Lung (tissue), 13 donors: Measurements from ENCODE around the gene TAF11L11. TPM values are rescaled to one million over a fixed set of nuclear protein-coding genes. Genes with fewer than 3 reads are reported as not detected.
"Not testable (repeated sequence)": the region's sequence is repeated elsewhere in the genome, so short reads cannot be mapped to it uniquely, and the experiment has no call there.

Source experiments
- ATAC-seq: fragments of 200-7000 bp; cut with Tn5 transposase; one replicate; pipeline ENCODE4 v1.9.1; 2020; ENCODE audit warnings: moderate number of reproducible peaks; ENCODE audit not compliant: insufficient read depth, low FRiP score
- DNase-seq, 3 donors: peaks; one replicate each; pipeline ENCODE4 v3.0.0-alpha.2; 2013 to 2017
- H3K27ac ChIP-seq, 2 donors: one replicate each; pipeline ENCODE4 v1.5.1; 2013; ENCODE audit warnings: mild to moderate bottlenecking in 2 of 2, moderate library complexity in 2 of 2, control low read depth in 1 of 2, inconsistent platforms in 1 of 2, low read depth in 1 of 2, low read length in 1 of 2
- H3K27me3 ChIP-seq, 3 donors: one replicate each; pipeline ENCODE4 v1.5.1; 2013; ENCODE audit warnings: low read length in 2 of 3; ENCODE audit not compliant: control insufficient read depth in 3 of 3, insufficient read depth in 3 of 3
- H3K36me3 ChIP-seq, 4 donors: one replicate each; pipeline ENCODE4 v1.5.1; 2013; ENCODE audit warnings: low read length in 4 of 4, mild to moderate bottlenecking in 1 of 4, moderate library complexity in 1 of 4; ENCODE audit not compliant: control insufficient read depth in 4 of 4, insufficient read depth in 4 of 4
- H3K4me1 ChIP-seq, 5 donors: one replicate each; pipeline ENCODE4 v1.5.1; 2013; ENCODE audit warnings: low read length in 5 of 5, mild to moderate bottlenecking in 2 of 5, moderate library complexity in 1 of 5; ENCODE audit not compliant: control insufficient read depth in 5 of 5, insufficient read depth in 5 of 5
- H3K4me3 ChIP-seq: one replicate; pipeline ENCODE4 v1.5.1; 2013; ENCODE audit warnings: mild to moderate bottlenecking, control low read depth, moderate library complexity
- H3K9ac ChIP-seq, 2 donors: one replicate each; pipeline ENCODE4 v1.5.1; 2013; ENCODE audit warnings: low read length in 2 of 2, control low read depth in 1 of 2; ENCODE audit not compliant: insufficient read depth in 1 of 2
- H3K9me3 ChIP-seq, 4 donors: one replicate each; pipeline ENCODE4 v1.5.1; 2013; ENCODE audit warnings: low read length in 3 of 4, mild to moderate bottlenecking in 1 of 4, moderate library complexity in 1 of 4; ENCODE audit not compliant: control insufficient read depth in 4 of 4, insufficient read depth in 3 of 4
- WGBS, 2 donors: extraction: QIAGEN DNeasy Blood & Tissue Kit; methylation state at CpG; one replicate each; pipeline ENCODE4 v1.1.7; 2013; 5-methylcytosine and 5-hydroxymethylcytosine counted together
- polyA plus RNA-seq, 2 donors: library from polyadenylated mRNA; stranded (reverse); fragments of 200-250 nt; gene quantifications; one replicate each; pipeline ENCODE4 v1.2.1, GENCODE V29; 2013
- small RNA-seq: library from RNA; depleted of rRNA; stranded (forward); fragments of <200 nt; gene quantifications from one replicate; pipeline ENCODE3, GENCODE V24; 2014; ENCODE audit warnings: low replicate concordance
- total RNA-seq, 2 donors: library from RNA; depleted of rRNA in 1 of 2; stranded (reverse); fragments of >200 nt in 1 of 2; gene quantifications; one replicate each; pipeline ENCODE4 v1.2.1, GENCODE V29; 2014 to 2021
- TF ChIP-seq, protein P1 (sequence below): IDR thresholded peaks from 2 replicates; pipeline ENCODE4 v1.5.1; 2012; ENCODE audit warnings: mild to moderate bottlenecking; ENCODE audit errors: control extremely low read depth, extremely low read depth
- donor health status: control.
- donor health status: control.
- donor health status: Bipolar disorder and iron deficiency.
- donor health status: healthy.
- donor health status: DM: yes; HTN: yes; CAD: no.

The TAF11L11 gene
- total and polyA plus RNA-seq, 4 donors = not detected

DNA sequence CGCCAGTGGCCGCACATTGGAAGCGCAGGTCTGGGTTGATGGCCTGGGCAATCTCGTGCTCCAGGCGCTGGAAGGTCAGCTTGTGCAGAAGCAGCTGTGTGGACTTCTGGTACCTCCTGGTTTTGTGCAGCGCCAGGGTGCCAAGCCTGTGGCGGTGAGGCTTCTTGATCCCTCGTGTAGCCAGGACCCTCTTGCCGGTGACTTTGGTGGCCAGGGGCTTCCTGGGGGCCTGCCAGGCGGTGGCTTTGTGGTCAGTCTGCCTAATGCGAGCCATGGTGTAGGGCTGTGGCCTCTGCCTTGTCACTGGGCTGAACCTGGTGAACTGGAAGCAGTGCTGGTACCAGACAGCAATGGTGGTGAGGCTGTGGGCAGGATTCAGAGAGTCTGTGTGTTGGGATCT lies 21.7 kb downstream of the TAF11L11 start:
- DNase-seq (no peak), ATAC-seq (no peak)
- no peaks in the 10 kb centered on the region for H3K9me3 ChIP-seq
- no peak overlapping the region for H3K9ac ChIP-seq
- no peak overlapping the region for H3K27ac ChIP-seq
- H3K4me3 ChIP-seq = no peak overlapping the region
- H3K27me3 ChIP-seq = no peaks in the 10 kb centered on the region
- TF ChIP-seq, protein P1, sequence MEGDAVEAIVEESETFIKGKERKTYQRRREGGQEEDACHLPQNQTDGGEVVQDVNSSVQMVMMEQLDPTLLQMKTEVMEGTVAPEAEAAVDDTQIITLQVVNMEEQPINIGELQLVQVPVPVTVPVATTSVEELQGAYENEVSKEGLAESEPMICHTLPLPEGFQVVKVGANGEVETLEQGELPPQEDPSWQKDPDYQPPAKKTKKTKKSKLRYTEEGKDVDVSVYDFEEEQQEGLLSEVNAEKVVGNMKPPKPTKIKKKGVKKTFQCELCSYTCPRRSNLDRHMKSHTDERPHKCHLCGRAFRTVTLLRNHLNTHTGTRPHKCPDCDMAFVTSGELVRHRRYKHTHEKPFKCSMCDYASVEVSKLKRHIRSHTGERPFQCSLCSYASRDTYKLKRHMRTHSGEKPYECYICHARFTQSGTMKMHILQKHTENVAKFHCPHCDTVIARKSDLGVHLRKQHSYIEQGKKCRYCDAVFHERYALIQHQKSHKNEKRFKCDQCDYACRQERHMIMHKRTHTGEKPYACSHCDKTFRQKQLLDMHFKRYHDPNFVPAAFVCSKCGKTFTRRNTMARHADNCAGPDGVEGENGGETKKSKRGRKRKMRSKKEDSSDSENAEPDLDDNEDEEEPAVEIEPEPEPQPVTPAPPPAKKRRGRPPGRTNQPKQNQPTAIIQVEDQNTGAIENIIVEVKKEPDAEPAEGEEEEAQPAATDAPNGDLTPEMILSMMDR = no peak
- no peaks in the 10 kb centered on the region for H3K36me3 ChIP-seq
- WGBS, 2 donors = 94 to 97% methylated on average over 11 of the region's 11 CpGs
- H3K4me1 ChIP-seq = no peaks in the 10 kb centered on the region

DNA sequence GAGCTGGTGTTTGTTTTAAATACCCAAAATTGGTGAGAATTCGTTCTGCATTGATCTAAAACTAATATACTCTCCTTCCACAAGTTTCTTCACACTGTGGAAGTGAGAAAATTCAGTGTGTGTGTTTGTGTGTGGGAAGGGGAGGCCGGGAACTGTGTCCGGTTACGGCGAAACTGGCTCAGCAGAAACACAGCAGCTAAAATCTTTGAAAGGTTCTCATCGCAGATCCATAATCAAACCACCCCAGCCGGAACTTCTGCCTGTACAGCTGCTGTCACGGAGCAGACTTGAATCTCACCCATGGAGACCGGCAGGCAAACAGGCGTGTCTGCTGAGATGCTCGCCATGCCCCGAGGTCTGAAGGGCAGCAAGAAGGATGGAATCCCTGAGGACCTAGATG lies 27.8 kb downstream of the TAF11L11 start, which contains the start of gene TAF11L13:
TSS of gene TAF11L13 (plus strand) at position 301 of the 400 bp plus-strand sequence.
- not testable (repeated sequence) for ATAC-seq, H3K27ac ChIP-seq, H3K9ac ChIP-seq, H3K4me1 ChIP-seq, H3K4me3 ChIP-seq, H3K9me3 ChIP-seq, H3K36me3 ChIP-seq, H3K27me3 ChIP-seq, DNase-seq
- WGBS, 2 donors = 78 to 82% methylated on average over 8 to 9 of the region's 12 CpGs

DNA sequence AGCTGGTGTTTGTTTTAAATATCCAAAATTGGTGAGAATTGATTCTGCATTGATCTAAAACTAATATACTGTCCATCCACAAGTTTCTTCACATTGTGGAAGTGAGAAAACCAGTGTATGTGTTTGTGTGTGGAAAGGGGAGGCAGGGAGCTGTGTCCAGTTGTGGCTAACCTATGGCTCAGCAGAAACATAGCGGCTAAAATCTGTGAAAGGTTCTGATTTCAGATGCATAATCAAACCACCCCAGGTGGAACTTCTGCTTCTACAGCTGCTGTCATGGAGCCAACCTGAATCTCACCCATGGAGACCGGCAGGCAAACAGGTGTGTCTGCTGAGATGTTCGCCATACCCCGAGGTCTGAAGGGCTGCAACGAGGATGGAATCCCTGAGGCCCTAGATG lies 30.2 kb downstream of the TAF11L11 start, which contains the start of gene TAF11L14:
TSS of gene TAF11L14 (plus strand) at position 301 of the 400 bp plus-strand sequence.
- H3K9me3 ChIP-seq = no peaks in the 10 kb centered on the region
- 88 to 91% methylated on average over 5 of the region's 5 CpGs for WGBS, 2 donors
- no peak for DNase-seq
- H3K27me3 ChIP-seq = no peaks in the 10 kb centered on the region
- H3K36me3 ChIP-seq = no peaks in the 10 kb centered on the region
- H3K9ac ChIP-seq = no peak within 1 kb of the TSS
- H3K4me1 ChIP-seq = no peaks in the 10 kb centered on the region
- no peak within 1 kb of the TSS for H3K4me3 ChIP-seq
- no peak within 1 kb of the TSS for H3K27ac ChIP-seq
- TF ChIP-seq, protein P1 = no peak
- ATAC-seq = no peak

DNA sequence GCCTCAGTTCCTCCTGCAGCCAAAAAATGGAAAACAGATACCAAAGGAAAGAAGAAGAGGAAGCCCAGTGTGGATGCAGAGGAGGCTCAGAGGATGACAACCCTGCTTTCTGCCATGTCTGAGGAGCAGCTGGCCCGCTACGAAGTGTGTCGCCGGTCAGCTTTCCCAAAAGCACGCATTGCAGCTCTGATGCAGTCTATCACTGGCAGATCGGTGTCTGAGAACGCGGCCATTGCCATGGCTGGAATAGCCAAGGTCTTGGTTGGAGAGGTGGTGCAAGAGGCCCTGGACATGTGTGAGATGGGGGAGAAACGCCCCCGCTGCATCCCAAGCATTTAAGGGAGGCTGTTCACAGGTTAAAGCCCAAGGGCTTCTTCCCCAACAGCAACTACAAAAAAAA lies 45.2 kb downstream of the TAF11L11 start:
- WGBS, 2 donors = 92 to 93% methylated on average over 10 of the region's 10 CpGs
- not testable (repeated sequence) for H3K4me1 ChIP-seq, H3K27ac ChIP-seq, DNase-seq, H3K27me3 ChIP-seq, ATAC-seq, H3K4me3 ChIP-seq, H3K36me3 ChIP-seq, H3K9me3 ChIP-seq, H3K9ac ChIP-seq

DNA sequence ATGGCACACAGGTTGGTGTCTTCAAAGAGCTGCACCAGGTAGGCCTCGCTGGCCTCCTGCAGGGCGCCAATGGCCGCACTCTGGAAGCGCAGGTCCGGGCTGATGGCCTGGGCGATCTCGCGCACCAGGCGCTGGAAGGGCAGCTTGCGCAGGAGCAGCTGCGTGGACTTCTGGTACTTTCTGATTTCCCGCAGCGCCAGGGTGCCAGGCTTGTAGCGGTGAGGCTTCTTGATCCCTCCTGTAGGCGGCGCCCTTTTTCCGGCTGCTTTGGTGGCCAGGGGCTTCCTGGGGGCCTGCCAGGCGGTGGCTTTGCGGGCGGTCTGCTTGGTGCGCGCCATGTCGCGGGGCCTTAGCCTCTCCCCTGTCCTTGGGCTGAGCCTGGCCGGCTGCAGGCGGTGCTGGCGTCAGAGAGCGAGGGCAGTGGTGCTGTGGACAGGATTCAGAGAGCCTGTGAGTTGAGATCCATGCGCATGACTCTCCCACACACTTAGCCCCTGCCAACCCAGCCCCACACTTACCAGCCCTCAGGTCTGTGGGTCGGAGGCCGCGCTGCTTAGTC lies 51.3 kb downstream of the TAF11L11 start:
- H3K4me1 ChIP-seq, H3K9ac ChIP-seq, H3K4me3 ChIP-seq, H3K36me3 ChIP-seq, H3K9me3 ChIP-seq, DNase-seq, H3K27ac ChIP-seq, H3K27me3 ChIP-seq, ATAC-seq: not testable (repeated sequence)
- WGBS, 2 donors = 96 to 99% methylated on average over 21 to 32 of the region's 32 CpGs

Small RNA genes within 50 kb of the gene (small RNA-seq; reads per million reads assigned to genes)
- gene AC233724.1 = not detected
- not detected for gene AC233724.2
- gene AC233724.3 = not detected
- not detected for gene AC233724.4
- not detected for gene AC233724.6
- gene AC233724.7 = not detected

Other genes starting within 250 kb of the TAF11L11 start
- not detected for gene TAF11L2, start 106.0 kb upstream of the TAF11L11 start, total RNA-seq
- gene TAF11L2, start 106.0 kb upstream of the TAF11L11 start, polyA plus RNA-seq = under 1 TPM in 1 of 2 donors, not detected in 1; 0.29 TPM
- gene TAF11L3, start 85.8 kb upstream of the TAF11L11 start, total RNA-seq = not detected
- gene TAF11L3, start 85.8 kb upstream of the TAF11L11 start, polyA plus RNA-seq = not detected
- not detected for gene TAF11L4, start 82.4 kb upstream of the TAF11L11 start, total RNA-seq
- not detected for gene TAF11L4, start 82.4 kb upstream of the TAF11L11 start, polyA plus RNA-seq
- not detected for gene TAF11L5, start 78.9 kb upstream of the TAF11L11 start, total RNA-seq
- gene TAF11L5, start 78.9 kb upstream of the TAF11L11 start, polyA plus RNA-seq = not detected
- not detected for gene TAF11L6, start 75.5 kb upstream of the TAF11L11 start, total RNA-seq
- gene TAF11L6, start 75.5 kb upstream of the TAF11L11 start, polyA plus RNA-seq = not detected
- gene TAF11L7, start 18.4 kb upstream of the TAF11L11 start, total RNA-seq = not detected
- gene TAF11L7, start 18.4 kb upstream of the TAF11L11 start, polyA plus RNA-seq = not detected
- not detected for gene TAF11L8, start 13.2 kb upstream of the TAF11L11 start, total RNA-seq
- not detected for gene TAF11L8, start 13.2 kb upstream of the TAF11L11 start, polyA plus RNA-seq
- gene TAF11L9, start 9.8 kb upstream of the TAF11L11 start, total RNA-seq = not detected
- not detected for gene TAF11L9, start 9.8 kb upstream of the TAF11L11 start, polyA plus RNA-seq
- not detected for gene TAF11L10, start 6.4 kb upstream of the TAF11L11 start, total RNA-seq
- gene TAF11L10, start 6.4 kb upstream of the TAF11L11 start, polyA plus RNA-seq = not detected
- gene TAF11L12, start 6.2 kb downstream of the TAF11L11 start, total RNA-seq = not detected
- gene TAF11L12, start 6.2 kb downstream of the TAF11L11 start, polyA plus RNA-seq = not detected
- not detected for gene TAF11L13, start 27.9 kb downstream of the TAF11L11 start, total RNA-seq
- gene TAF11L13, start 27.9 kb downstream of the TAF11L11 start, polyA plus RNA-seq = not detected
- not detected for gene TAF11L14, start 30.3 kb downstream of the TAF11L11 start, total RNA-seq
- gene TAF11L14, start 30.3 kb downstream of the TAF11L11 start, polyA plus RNA-seq = not detected